HG03064 (cell line): ENCODE data around the gene CMSS1.
"Not testable (repeated sequence)": the region's sequence is repeated elsewhere in the genome, so short reads cannot be mapped to it uniquely, and the experiment has no call there.

ENCODE experiments used
- ATAC-seq: cut with Tn5 transposase; IDR thresholded peaks from one replicate; pipeline ENCODE4 v1.9.1; 2021; ENCODE audit warnings: low read depth; ENCODE audit not compliant: unreplicated experiment

Gene CMSS1

DNA sequence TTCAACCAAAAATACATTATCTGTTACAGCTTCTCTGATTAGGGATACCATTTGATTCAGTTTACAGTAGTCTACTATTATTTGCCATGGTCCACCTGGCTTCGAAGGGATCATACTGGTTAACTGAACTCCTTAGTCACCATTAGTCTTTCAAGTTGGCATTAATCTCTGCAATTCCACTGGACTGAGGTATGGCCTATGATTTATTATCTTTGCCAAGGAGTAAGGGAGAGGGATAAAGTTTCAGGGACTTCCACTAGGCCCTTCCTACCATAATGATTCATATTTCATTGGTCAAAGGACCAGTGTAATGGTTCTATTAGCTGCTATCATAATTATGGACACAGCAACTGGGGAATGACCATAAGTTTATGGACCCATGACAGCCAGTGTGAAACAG, 7.3 kb upstream of the CMSS1 start:
- no peak for ATAC-seq

DNA sequence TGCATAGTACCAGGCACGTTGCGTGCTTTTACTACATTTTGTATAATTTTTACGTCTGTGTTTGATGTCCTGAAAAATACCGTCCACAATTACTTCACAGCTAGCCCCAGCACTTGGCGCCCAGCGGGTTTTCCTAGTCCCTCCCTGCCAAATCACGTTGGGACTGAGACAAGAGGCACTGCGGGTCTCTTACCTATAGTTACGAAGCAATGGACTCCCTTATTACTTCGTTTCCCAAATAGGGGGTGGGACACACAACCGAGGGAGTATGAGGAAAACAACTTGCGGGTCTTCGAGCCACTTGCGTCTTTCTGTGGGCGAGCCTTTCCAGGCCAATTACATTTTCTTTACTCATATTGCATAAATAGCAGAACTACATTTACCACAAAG, 620 bp upstream of the CMSS1 start:
- ATAC-seq: no peak

DNA sequence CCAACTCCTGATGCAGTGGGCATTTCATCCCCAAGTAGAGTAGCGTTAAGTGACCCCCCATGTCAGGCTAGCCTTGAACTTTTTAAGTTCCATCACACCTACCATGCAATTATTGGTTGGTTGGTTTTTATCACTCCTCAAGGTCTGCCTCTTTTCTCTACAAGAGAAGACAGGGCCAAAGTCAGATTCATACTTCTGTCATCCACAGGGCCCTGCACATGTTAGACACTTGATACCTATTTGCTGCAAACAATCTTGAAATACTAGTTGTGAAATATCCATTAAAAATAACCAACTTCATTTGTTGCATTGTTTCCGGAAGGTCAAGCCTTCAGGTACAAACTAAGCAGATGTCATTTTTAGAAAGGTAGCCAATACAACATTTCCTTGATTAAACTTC, 1.2 kb downstream of the CMSS1 start:
- ATAC-seq: no peak

DNA sequence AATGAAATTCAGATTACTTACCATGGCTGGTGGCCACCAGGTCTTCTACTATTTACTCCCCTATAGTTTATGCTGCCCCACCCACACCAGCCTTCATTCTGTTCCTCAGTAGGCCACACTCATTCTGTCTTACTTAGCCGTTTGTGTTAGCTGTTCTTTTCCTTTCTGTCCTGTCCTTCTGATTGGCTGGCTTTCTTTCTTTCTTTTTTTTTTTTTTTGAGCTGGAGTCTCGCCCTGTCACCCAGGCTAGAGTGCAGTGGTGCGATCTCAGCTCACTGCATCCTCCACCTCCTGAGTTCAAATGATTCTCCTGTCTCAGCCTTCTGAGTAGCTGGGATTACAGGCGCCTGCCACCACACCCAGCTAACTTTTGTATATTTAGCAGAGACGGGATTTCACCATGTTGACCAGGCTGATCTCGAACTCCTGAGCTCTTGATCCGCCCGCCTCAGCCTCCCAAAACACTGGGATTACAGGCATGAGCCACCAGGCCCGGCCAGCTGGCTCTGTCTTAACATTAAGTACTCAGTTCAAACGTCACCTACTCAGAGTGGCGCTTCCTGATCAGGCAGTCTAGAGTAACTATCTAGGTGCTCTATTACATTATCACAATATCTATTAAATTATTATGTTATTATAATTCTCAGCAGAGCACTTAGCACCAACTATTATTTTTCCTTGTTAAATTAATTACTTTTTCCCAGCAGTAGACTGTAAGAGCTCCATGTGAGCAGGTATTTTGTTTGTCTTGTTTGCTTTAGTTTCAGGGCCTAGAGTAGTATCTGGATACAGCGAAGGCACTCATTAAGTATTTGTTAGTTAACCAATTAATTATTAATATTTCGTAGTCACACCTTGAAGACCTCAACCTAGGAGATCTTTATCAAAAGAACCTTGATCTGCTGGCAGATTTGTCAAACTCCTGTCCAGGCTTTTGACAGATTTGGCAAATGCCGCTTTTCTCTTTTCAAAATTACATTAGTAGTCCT, 6.4 kb downstream of the CMSS1 start:
- no peak for ATAC-seq

DNA sequence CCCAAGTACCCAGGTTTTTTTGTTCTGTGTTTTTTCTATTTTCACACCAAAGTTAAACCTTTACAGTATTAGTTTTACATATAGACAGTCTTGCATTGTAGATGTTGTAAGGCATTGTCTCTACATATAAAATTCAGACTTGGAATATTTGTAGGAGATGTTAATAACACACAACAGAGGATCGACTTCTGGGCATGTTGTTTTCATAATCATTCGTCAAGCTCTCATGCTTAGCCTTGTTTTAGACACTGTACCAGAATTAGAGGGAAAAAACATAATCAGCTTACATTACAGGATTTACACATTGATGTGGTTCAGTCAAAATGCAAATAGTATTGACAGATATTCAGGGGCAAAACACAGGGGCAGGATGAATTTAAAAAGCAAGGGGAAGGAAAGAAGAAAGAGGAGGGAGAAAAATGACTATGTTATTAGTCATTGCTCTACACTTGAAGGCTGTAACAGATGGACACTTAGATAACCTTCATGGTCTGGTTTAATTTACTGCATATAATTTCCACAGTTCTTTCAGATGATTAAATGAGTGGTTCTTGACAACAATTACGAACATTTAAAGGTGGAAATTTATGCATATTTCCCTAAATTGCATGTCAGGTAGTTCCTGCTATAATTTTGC, 7.5 kb downstream of the CMSS1 start:
- ATAC-seq: no peak

DNA sequence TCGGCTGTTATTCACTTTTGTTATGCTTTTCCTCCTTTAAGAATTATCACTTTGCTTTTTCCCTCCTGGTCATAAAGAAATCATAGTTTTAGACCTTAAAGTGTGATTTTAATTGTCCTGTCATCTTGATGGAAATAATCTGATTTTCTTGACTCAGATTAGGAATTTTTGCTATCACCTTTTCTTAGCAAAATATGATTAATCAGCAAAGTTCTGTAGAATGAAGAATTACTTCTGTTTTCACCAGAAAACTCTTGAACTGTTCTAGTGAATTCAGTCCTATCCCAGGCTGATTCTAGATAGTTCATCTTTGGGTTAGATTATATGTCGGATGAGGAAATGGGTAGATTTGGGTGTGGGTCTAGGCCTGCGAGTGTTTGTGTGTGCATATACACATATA, 12.2 kb downstream of the CMSS1 start:
- no peak for ATAC-seq

DNA sequence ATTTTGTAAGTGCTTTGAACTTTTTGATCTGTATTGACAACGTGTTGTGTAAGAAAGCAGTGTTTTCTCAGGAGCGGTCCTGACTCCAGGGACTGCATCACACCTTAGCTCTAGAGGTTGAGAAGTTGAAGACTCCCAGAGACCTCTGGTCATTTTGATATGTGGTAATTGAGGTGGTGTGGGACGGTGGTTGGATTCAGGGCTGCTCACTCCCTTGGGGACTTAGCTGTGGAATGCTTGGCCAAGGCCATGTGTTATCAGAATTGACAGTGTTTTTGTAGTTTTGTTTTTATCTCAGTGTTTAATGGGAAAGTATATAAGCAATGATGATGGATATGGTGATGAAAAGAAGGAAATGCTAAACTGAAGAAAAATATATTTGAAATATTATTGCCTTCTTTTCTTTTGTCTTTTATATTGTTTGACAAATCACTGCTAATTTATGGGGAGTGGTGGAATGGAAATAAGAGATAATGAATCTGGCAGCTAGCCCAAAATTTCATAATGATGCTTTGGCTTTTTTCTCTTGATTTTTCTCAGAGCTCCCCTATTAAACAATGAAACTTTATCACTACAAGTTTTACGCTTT, 16.0 kb downstream of the CMSS1 start:
- no peak for ATAC-seq

GRCh38 chr3:99834211-99834957, 16.7 kb downstream of the CMSS1 start:
- no peak for ATAC-seq

DNA sequence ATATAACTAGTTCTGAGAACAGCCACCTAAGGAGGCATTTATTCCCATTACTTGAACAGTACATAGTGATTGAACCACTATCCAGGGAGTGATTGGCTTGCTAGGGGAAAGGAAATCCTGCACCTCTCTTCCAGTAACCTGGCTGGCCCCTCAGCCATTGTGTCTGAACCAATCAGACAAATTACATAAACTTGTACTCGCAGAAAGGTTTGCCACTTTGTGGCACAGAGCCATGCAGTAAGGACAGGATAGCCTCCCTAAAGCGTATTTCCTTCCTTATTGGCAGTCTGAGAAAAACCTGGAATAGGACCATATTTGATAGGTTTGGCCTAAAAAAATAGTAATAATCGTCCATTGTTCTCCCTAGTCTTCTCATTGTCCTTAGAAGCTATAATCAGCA, 19.0 kb downstream of the CMSS1 start:
- no peak for ATAC-seq

DNA sequence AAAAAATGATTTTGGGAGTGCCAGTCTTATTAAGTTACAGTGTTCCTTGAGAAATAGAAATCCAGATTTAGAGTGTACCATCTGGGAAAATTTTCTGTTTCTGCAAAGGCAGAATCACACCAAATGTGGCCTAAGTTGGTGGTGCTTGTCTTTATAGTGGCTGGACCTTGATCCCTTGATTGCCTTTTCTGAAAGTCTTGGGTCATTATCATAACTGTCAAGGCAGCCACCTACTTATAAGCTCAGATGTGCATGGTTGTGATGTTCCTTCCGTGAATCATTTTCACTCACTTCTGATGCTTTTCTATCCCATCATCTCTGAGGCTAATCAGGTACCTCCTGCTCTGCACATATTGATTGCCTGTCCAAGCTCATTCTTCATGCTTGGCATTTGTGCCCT, 20.1 kb downstream of the CMSS1 start:
- ATAC-seq: no peak

- no peak for ATAC-seq
Observed at GRCh38 chr3:99838755-99839154, 21.1 kb downstream of the CMSS1 start.

DNA sequence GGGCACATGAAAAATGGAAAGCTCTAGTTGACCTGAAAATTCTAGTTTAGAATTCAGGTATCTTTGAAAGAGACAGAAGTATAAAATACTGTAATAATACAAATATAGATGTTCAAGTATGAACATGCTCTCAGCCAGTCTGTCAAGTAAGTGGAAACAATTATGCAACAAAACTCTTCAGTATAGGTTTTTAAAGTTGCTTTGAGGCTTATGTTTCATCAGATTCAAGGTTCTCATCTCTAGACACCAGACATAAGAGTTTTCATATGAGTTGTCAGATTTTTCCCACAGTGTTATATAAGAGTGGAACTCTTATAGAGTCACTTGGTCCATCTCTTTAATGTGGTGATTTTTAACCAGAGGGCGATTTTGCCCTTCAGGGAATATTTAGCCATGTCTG, 22.0 kb downstream of the CMSS1 start:
- no peak for ATAC-seq

DNA sequence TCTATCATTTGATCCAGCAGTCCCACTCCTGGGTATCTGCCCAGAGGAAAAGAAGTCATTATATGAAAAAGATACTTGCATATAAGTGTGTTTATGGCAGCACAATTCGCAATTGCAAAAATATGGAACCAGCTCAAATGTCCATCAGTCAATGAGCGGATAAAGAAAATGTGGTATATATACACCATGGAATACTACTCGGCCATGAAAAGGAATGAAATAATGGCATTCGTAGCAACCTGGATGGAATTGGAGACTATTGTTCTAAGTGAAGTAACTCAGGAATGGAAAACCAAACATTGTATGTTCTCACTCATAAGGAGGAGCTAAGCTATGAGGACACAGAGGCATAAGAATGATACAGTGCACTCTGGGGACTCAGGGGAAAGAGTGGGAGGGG, 24.3 kb downstream of the CMSS1 start:
- ATAC-seq: not testable (repeated sequence)

DNA sequence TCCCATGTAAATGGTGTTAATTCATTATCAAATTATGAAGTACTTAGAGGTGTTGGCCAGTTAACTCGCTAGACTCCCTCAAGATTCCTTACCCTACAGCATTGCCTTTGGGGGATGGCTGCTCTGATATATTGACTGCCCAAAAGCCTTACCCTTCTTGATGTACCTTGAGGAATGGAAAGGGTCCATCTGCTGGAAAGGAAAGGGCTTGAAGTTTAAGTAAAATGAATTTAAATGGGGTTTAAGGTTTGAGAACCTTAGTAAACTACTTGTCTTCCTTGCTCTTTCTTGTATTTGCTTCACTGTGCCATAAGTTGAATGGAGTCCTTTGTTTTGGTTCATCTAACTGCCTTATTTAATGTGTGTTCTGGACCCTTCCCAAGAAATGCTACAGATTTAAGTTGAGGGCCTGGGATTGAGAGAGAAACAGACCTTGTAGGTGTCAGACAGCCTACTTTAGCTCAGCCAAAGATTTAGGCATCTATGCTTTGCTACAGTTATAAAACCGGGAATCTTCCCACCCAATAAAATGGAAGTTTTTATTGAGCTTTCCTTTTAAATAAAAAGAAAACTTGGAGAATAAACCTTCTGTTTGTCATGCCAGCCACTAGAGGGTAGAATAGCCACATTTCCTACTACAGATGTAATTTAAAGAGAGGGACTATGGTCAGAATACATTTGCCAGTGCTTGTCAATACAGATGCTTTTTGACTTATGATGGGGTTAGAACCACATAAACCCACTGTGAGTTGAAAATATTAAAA, 25.3 kb downstream of the CMSS1 start:
- ATAC-seq: no peak

DNA sequence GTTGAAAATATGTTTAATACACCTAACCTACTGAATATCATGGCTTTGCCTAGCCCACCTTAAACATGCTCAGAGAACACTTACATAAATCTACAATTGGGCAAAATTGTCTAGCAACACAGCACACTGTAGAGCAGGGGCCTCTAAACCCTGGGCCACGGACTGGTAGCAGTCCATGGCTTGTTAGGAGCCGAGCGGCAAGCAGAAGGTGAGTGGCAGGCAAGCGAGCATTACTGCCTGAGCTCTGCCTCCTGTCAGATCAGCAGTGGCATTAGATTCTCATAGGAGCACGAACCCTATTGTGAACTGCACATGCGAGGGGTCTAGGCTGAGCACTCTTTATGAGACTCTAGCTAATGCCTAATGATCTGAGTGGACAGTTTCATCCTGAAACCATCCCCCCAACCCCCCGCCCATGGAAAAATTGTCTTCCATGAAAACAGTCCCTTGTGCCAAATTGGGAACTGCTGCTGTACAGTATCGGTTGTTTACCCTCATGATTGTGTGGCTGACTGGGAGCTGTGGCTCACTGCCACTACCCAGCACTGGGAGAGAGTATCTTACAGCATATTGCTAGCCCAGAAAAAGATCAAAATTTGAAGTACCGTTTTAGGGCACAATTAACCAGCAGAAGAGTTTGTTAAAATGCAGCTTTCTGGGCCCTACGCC, 26.1 kb downstream of the CMSS1 start:
- ATAC-seq: no peak

DNA sequence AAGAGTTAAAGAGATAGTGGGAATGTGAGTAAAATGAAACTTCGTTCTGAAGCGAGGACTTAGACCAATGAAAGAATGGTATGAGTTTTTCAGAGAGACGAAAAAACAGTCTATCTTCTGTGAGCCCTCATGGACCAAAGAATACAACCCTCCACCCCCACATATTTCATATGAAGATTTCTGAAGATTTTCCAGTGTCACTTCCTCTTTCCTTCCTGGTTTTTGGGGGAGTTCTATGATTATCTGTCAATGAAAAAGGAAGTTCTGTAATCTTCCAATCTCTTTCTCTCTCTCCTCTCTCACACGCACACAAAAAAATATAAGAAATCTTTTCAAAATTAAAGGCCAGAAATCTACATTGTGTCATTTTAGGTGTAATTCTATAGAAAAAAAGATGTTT, 27.7 kb downstream of the CMSS1 start:
- ATAC-seq: no peak

- no peak for ATAC-seq
Observed at GRCh38 chr3:99845999-99846398, 28.3 kb downstream of the CMSS1 start.

DNA sequence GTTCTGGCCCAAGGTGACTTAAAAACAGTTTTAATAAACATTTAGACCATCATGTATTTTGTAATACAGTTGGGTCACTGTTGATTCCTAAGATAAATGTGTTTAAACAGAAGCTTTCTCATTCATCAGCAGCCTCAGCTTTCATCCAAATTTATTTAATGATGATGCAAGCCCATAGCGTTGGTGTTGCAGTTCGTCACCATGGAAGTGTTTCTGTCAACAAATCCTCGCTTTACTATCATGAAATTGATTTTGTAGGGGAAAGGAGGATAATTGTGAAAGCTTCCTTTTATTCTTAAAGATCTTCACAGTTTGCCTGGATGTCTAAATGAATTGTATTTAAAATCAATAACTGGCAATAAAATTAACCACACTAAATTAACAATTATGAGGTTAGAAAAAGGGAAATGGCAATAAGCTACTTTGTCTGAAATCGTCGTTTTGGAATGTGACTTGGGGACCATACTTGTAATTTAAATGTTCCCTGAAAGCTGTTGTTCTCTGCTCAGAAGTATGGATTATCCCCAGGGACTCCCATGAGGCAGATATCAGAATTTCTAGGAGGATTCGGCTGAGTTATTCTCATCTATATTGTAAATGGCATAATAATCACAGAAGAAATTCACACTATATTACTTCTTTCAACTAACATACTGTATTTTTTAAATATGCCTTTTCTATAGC, 29.0 kb downstream of the CMSS1 start:
- ATAC-seq: no peak

GRCh38 chr3:99848433-99848832, 30.8 kb downstream of the CMSS1 start:
- no peak for ATAC-seq
